GM21381 (cell line): ENCODE data around the gene PPM1L.
A peak's percentile ranks its signal among the peaks of the same experiment; 100 is the strongest.

Experiments used
- ATAC-seq: cut with Tn5 transposase; IDR thresholded peaks from one replicate; pipeline ENCODE4 v1.9.1; 2021; ENCODE audit warnings: mild to moderate bottlenecking, moderate library complexity; ENCODE audit not compliant: unreplicated experiment

The PPM1L gene

DNA sequence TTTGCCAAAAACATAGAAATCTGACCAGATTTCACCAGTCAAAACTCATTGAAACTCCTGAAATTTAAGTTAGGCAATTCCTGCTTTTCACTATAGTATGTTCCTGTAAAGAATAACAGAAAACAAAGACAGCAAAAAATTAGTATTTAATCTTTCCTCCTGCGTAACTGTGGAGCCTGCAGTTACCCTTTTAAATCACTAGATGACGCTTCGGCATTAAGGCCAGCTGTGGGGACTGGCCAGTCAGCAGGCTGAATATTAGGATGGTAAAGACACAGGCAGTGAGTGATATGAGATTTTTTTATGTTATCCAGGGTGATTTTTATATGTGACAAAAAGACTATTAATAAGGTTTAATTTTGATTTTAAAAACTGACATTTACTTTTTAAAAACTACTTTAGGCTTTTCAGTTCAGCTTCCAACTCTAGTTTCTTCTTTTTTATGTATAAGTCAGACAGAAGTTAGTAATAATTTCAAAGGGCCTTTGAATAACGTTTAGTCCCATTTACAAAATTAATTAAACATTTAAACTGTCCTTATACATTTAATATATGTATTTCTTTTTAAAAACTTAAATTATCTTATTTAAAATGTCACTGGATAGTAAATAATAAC lies 165.1 kb downstream of the PPM1L start:
- ATAC-seq, result peak; percentile 61

DNA sequence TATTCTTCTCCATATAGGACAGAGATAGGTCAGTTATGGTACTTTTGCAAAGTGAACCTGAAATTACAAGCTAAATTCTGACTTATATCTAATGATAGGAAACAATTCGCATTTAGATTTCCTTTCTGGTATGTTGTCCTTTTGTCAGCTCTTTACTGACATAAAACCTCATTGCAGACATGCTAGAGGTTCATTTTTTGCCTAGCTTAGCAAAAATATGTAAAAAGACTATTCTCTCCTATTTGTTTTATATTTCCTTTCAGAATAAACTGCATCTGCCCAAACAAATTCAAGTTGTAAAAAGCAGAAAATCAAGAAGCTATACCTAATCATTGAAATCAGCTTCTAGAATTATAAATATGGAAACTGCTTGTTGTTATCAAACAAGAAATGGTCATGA lies 168.7 kb downstream of the PPM1L start:
- ATAC-seq, result no peak

DNA sequence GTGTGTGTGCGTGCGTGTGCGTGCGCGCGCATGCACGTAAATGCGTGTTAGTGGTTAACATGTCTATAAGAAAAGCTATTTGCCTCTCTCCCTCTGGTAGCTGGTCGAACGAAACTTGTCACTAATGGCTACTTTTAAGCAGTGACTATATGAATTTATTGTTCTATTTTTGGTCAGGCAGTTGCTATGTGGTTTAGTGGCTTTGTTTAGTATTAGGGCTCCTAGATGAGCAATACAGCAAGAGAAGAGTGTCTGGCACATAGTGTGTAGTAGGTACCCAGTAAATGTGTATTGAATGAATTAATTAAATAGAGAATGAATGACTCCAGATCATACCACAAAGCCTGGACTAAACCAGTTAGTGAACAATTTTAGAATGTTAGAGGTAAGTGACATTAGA lies 171.6 kb downstream of the PPM1L start:
- no peak for ATAC-seq

DNA sequence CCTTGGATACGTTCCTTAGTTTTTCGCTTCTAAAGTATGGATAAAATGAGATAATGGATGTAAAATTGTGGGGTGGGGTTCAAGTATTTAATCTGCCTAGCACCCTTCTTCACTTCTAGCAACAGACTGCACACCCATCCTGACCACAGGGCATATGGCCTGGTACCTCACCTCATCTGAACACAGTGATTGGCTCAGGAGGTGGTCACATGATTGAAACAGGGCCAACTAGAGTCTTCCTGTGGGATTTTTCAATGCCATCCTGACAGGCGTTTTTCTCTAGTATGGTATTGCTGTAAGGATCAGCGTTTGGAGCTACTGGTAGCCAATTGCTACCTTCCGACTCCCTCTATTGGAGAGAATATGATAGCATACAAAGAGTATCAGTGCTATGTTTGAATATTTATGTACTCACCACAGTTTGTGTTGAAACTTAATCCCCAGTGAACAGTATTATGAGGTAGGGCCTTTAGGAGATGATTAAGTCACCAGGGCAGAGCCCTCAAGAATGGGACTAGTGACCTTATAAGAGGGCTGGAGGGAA lies 172.2 kb downstream of the PPM1L start:
- ATAC-seq, result no peak

DNA sequence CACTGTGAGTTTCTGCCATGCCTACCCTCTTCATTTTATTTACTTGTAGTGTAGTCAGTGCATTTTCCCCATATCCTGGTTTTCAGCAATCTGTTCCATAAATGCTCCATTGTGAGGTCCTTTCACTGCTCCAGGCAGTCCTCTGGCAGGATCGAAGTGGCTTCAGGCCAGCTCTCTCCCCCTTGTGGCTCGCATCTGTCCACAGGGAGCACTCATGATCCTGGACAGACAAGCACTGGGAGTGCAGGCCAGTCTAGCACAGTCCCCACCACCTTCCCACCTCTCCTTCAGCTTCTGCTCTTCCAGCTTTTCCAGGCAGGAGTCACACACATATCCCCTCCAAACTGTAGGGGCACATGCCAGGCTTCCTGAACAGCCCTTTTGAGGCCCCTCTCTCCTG lies 173.6 kb downstream of the PPM1L start:
- ATAC-seq, result no peak

DNA sequence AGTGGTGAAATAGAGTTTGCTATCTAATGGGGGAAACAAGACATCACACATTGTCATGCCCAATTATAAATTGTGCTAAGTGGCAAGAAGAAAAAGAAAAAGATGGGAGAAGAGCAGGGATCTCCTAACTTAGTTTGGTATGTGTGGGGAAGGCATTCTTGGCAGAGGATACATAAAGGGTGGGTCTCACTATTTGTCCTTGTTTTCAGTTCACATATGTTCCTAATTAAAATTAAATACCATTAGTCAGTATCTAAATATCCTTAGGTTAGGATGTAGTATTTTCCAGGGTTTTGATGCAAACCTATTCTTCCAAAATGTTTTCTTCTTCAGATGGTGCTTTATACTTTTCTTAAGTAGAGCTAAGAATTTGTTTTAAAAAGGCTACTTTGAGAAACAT lies 175.4 kb downstream of the PPM1L start:
- ATAC-seq, result no peak

DNA sequence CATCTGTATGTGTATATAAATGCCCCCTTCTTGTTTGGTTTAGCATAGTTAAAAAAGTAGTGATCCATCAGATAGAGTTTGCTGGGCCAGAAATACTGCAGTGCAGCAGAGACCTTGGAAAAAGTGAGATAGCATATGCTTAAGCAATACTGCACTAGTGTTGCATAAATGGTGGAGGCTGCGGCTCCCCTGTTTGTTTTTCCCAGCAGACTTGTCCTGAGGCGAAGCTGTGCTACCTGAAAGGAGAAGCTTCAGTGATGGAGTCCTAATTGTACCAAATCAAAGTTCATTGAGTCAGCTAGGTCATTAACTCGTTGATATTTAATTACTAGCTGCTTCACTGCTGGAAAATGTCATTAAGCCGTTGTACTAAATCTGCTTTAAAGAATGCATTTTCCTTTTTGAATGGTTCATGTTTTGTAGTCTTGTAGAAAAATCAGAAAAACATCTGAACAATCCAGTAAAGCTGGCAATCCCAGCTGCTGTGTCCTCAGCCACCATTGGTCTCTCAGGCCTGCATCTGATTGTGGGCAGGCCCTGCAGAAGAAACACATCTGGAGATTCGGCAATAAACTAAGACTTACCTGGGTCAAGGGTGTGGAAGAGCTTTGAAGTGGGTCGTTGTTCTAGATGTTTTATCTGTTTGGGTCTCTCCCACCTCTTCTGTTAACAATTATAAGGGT lies 179.5 kb downstream of the PPM1L start:
- ATAC-seq, result no peak

DNA sequence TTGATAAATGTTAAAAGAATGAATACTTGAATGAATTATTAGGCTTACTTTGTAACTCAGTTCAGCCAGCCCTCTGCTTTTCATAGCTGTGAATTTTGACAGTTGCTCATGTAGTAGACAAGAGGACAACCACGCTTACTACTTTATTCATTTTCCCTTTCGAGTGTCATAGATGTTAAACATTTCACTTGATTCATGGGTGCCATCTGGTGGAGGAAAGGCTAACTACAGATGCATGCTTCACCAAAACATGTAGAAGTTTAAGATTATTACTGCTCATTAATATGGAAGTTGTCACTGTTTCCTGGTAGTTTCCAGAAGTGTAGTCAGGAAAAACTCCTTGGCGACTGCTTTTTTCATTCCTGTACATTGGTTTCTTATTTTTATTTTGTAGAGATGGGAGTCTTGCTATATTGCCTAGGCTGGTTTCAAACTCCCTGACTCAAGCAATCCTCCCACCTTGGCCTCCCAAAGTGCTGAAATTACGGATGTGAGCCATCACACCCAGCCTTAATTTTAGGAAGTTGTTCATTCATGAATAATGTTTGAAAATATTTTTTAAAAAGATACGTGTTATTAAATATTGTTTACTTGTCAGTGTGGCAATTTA lies 186.0 kb downstream of the PPM1L start:
- peak; percentile 88 for ATAC-seq

DNA sequence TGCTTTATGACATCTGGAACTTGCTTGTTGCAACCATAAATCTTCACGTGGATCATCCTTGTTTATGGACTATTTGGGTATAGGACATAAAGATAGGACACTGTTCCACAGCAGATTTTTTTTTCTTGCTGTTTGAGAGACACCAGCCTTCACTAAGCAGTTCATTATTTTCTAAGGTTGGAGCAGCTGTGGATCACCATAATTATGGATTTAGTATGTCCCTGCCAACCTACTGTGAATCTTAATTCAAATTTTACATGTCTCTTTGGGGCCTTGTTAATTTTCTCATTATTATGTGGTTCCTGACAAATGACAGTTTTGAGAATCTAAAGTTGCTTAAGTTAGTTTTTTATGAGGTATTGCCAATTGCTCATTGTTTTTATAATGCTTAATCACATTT lies 188.0 kb downstream of the PPM1L start:
- ATAC-seq, result no peak

DNA sequence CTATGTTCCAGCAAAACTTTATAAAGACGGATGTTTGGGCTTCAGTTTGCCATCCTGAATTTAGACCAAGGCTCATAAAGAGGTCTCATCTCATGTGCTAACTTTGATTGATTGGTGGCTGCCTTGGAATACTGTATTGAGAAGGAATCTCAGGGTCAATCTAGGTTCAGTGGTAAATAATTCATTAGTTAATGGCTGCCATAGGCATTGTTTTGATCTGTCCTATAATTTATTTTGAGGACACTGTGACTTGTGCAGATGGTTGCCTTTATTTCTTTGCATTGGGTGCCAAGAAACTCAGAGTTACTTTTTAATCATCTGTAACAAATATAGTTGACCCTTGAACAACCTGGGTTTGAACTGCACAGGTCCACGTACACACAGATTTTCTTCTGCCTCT lies 189.3 kb downstream of the PPM1L start:
- ATAC-seq, result no peak

DNA sequence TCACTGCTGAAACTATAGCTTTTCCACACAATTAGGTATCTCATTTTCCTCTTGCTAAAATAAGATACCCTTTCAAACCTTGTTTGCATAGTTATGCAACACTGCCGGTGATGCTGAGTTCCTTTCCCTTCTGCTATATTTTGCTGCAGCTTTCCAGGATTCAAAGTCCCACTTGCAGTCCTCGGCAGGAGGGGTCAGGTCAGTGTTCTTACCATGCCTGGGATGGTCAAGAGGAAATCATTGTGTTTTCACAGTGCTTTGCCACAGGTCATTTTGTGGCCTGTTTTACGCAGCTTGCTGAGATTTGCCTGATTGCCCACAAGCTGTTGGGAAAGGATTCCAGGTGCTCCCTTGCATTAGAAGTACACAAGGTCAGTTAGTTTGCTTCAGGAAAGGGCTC lies 192.2 kb downstream of the PPM1L start:
- no peak for ATAC-seq

DNA sequence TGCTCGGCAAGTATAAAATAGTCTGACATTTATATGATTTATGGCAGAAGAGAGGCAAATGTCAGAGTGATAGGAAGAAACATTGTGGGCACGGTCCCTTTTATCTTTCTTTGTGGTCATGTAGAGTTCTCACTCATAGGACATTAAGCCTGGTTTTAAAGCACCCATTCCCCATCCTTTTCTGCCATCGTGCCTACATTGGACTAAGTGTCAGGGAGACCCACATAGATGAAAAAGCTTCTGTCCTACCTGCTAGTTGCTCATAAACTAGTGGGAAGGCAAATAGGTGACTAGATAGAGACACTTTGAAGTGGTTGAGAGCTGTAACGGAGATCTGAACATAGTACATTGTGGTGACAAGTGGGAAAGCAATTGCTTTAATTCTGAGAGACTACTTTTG lies 193.4 kb downstream of the PPM1L start:
- no peak for ATAC-seq

DNA sequence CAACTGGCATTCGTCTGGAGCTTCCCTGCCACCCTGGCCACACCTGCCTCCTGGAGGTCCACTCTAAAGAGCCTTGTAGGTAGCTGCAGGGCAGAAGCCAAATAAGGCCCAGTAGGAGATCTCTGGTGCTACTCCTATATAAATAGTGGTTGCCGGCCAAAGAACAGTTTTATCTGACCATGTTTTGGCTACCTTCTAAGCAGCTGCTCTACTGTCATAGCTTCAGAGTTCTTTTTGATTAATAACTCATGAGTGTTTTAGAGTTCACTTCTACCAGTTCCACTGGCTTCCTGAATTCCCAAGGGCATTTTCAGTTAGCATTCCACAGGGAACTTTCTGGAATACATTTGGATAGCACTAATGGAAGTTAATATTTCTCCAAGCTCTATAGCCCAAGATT lies 194.5 kb downstream of the PPM1L start:
- no peak for ATAC-seq

DNA sequence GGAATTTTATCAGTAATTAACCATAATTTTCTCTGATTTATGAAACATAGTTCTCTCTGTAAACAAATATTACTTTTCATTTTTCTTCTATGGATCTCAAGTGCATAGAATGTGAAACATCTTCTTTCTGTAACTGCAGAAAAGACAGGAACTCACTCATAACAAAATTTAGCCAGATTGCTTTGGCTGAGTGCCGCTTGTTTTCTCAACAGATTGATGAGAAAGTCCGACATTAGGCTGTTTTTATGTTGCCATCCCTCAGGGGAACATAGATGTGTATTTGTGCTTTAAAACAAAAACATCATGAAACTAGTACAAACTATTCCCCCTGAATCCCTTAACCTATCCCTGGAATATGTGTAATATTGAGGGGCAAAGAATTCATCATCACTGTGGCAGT lies 194.9 kb downstream of the PPM1L start:
- ATAC-seq, result no peak

DNA sequence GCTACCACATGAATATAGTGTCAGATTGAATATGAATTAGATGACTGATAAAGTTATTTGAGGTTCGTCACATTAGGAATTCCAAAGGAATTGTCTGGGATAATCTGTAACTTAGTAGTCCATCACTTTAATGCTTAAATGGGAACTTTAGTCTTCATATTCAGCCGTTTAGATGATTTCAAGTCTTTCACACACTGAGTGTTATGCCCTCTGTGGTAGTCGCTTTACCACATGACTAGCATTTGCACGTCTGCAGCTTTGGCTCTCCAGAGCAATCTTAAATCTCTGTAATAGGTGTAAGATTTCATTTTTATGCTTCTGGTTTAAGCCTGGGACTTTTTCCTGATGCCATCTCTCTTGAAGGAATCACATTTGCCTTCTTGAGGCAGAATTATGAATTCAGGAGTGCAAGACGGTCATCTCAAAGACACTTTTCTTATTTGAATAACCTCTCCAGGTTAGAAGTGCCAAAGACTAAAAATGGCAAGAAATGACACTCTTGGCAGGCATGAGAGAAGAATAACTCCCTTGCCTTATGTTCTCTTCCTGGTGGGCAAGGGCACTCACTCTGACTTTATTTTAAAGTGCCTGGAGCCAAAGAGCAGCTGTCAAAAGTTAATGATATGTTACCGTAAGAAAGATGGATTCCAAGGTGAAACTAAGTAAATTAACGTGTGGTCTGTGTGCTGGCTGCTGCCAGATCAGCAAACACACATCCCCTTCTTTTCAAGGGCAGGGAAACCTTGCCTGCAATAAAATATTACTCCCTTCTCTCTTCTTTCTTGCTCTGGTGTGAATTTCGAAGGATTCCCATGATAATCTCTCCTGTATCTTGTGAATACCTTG lies 195.8 kb downstream of the PPM1L start:
- ATAC-seq, result no peak

DNA sequence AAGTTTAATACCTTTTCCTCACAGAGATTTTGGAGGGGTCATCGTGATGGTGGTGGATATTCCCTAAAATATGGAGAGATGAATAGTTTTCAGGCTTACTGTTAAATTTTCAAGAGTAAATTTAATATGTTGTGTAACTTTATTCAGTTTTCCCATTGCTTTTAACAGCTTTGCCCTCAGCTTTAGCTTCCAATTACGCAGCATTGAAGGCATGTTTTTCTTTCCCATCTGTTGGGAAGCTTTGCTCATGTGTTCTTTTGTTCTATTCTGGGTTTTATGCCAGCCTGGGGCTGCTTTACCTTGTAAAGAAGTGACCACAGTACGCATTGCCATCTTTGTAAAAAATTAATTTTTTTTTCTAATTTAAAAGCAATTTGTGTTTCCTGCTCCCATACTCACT lies 197.7 kb downstream of the PPM1L start:
- no peak for ATAC-seq

DNA sequence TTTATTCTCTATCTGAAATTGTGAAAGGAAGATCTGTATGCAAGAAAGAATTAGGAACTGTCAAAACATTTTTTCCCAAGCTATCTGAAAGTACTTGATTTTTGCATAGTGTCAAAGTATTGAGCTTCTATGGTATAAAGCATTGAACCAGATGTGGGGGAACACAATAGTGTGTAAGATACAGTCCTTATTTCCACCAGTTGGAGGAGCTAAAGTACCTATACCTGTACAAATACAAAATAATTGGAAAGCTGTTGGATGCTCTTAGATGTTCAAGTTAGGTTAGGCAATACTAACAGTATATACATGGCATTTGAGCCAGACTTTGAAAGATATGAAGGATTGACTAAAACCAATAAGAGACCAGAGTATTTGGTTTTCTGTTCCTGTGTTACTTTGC lies 200.8 kb downstream of the PPM1L start:
- peak; percentile 85 for ATAC-seq

DNA sequence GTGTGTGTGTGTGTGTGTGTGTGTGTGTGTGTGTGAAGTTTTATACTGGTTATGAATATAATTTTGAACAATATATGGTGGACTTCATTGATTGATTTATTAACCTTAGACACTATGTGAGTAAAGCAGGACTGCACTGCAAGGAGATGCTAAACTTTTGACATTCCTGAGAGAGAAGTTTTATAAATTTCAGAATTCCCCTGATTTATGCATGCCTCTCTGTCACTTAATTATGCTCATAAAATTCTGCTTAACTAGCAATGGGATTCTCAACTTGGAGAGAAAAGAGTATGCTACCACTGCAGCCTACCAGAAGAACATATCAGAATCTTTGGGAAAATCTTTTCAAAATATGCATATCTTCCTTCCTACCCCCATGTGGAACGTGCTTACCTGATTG lies 204.5 kb downstream of the PPM1L start:
- ATAC-seq, result no peak

DNA sequence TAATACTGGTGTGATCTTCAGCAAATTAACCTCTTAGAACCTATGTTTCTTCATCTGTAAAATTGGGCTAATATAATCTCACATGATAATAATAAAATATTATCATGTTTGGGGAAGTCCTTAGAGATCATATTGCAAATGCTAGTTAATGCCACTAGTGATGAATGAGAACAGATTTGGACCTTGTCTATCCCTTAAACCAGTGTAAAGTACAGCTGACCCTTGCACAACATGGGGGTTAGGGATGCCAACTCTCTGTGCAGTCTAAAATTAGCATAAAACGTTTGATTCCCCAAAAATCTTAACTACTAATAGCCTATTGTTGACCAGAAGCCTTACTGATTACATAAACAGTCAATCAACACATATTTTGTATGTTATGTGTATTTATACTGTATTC lies 207.9 kb downstream of the PPM1L start:
- no peak for ATAC-seq

DNA sequence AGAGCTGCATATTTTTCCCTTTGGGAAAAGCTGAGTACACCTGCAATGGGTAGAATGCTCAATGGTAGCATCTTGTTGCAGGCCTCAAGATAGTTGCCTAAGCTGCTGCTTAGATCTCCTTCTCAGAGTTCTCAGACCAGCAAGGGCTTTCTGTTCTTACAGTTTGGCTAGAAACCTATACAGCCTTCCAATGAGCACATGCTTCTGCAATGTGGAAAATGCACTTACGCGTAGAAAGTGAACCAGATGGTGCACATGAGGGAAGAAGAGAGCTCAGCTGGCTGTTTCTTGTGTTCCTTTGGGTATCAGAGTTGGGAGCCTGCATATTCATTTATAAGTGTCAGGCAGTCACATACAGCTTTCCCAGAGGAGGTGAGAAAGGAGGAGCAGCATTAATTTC lies 212.7 kb downstream of the PPM1L start:
- no peak for ATAC-seq

DNA sequence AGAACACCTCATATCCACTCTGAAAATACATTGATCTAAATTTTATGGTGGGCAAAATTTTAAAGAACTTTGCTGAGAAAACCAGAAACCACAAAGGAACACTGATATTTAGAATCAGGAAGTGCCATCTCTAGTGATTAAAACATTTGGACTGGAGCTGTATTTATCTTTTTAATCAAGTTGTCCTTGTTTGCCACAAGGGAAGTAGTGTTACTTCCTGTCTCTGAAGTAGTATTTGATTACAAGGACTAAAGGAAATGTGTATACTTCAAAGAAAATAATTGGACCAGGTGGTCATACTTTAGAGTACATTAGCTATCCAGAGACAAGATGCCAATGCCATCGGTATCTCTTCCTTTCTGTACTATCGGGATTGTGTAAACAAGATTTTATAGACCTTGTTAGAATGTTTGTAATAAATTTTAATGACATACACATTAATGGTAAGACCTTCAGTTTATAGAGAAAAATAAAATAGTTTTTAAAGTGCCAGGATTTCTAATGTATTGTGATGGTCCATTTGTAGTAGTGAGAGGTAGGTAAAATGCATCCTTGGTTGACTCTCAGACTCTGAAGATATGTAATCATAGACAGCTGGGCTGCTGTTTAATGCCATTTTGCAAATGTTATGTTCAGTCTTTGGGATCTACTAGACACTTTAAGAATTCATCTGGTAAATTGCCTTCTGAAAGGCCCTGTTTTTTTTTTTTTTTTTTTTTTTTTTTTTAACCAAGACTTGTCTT lies 217.2 kb downstream of the PPM1L start:
- ATAC-seq, result no peak
